ENCODE results near the gene PPM1E. TPM values are rescaled to one million over a fixed set of nuclear protein-coding genes. Genes with fewer than 3 reads are reported as not detected.

PPM1E gene
- total and polyA plus RNA-seq, 2 of the 4 experiments (the other 2 are of a cell fraction) = under 0.01 to 0.05 TPM

GRCh38 chr17:58706351-58707140 lies 49.1 kb upstream of the PPM1E start:
- no peak overlapping the region for H4K5ac ChIP-seq (ENCODE audit: low read depth, low read length)
- ATAC-seq (ENCODE audit: low read depth) = no peak
- TF ChIP-seq RFX5 (IDR thresholded peaks at IDR 0.05; ENCODE audit: low read depth, low read length) (no peak), MAFK (IDR thresholded peaks at IDR 0.05; ENCODE audit: low read depth, low read length) (no peak), CTCF (conservative IDR thresholded peaks at IDR 0.05; ENCODE audit: low read depth, low read length) (no peak), SMC3 (IDR thresholded peaks at IDR 0.05; ENCODE audit: low read depth, low read length) (no peak), CHD1 (IDR thresholded peaks at IDR 0.05; ENCODE audit: low read depth, low read length) (no peak), BHLHE40 (IDR thresholded peaks at IDR 0.05; ENCODE audit: low read depth, low read length) (no peak), NFE2L2 (IDR thresholded peaks at IDR 0.05; ENCODE audit: low read depth, low read length) (no peak), ELK1 (IDR thresholded peaks at IDR 0.05; ENCODE audit: borderline replicate concordance, low read depth, low read length) (no peak), RAD21 (IDR thresholded peaks at IDR 0.05; ENCODE audit: low read length) (no peak), CEBPB (IDR thresholded peaks at IDR 0.05; ENCODE audit: low read depth, low read length) (no peak), POLR2A (IDR thresholded peaks at IDR 0.05; ENCODE audit: low read depth, low read length) (no peak), RCOR1 (IDR thresholded peaks at IDR 0.05; ENCODE audit: insufficient replicate concordance, low read length) (no peak), FOS (IDR thresholded peaks at IDR 0.05; ENCODE audit: low read depth, low read length) (no peak), USF2 (IDR thresholded peaks at IDR 0.05; ENCODE audit: low read depth, low read length) (no peak), MXI1 (IDR thresholded peaks at IDR 0.05; ENCODE audit: borderline replicate concordance, low read depth, low read length) (no peak)
- no peaks in the 10 kb centered on the region for H3K9me3 ChIP-seq (ENCODE audit: control insufficient read depth, insufficient read depth, low read length)
- no peak overlapping the region for H3K4ac ChIP-seq (ENCODE audit: low read depth, low read length)
- no peak overlapping the region for H3K14ac ChIP-seq (replicated peaks; ENCODE audit: low read depth, low read length)
- ChIA-PET CTCF (no interaction called here), POLR2A (ENCODE audit: unreplicated experiment) (no interaction called here)
- H3K27me3 ChIP-seq (ENCODE audit: control insufficient read depth, insufficient read depth, low read length) = no peaks in the 10 kb centered on the region
- peaks cover 2% of the 10 kb centered on the region; the same call in 1 of the 2 replicates for H3K9me1 ChIP-seq (ENCODE audit: insufficient read depth, low read length)
- H4K8ac ChIP-seq (ENCODE audit: low read depth in 2 of 2, low read length in 2 of 2) = no peak overlapping the region
- no peak overlapping the region for H2AFZ ChIP-seq (replicated peaks; ENCODE audit: low read length, poor library complexity)
- H2AK5ac ChIP-seq (ENCODE audit: low read depth, low read length) = no peak overlapping the region
- H2BK20ac ChIP-seq (ENCODE audit: low read depth, low read length) = no peak overlapping the region
- no TSS peak for BruUV-seq (replicated peaks)
- no peak overlapping the region for H3K27ac ChIP-seq (ENCODE audit: insufficient read depth, low read length)
- no peak for DNase-seq
- peaks cover 4% of the 10 kb centered on the region; the same call in 1 of the 2 replicates for H3K36me3 ChIP-seq (ENCODE audit: control insufficient read depth, insufficient read depth, low read length)
- in situ Hi-C loops (cut with MboI; ENCODE audit: low sequenced_read_pairs) (no loop called here), dilution Hi-C loops (cut with HindIII; ENCODE audit: low sequenced_read_pairs, unreplicated experiment) (no loop called here), intact Hi-C loops (cut with micrococcal nuclease) (no loop called here)
- H2AK9ac ChIP-seq (replicated peaks; ENCODE audit: low read depth, low read length, poor library complexity) = no peak overlapping the region
- H3K9ac ChIP-seq (ENCODE audit: low read depth, low read length) = no peak overlapping the region
- no peak overlapping the region for H4K91ac ChIP-seq (ENCODE audit: insufficient read depth, low read depth, low read length)
- no peak overlapping the region for H3K4me2 ChIP-seq (ENCODE audit: low read depth, low read length)
- H3K23ac ChIP-seq (ENCODE audit: low read depth, low read length) = no peak overlapping the region
- no CpG with 5 or more reads among the region's 3 CpGs for WGBS, 2 experiments (ENCODE audit: extremely low coverage in 2 of 2, insufficient read length in 1 of 2)
- no peak overlapping the region for H3K18ac ChIP-seq (ENCODE audit: low read depth, low read length)
- no peaks in the 10 kb centered on the region for H4K20me1 ChIP-seq (ENCODE audit: insufficient read depth, low read length)
- no peak overlapping the region for H2BK5ac ChIP-seq (ENCODE audit: low read depth, low read length, poor library complexity, severe bottlenecking)
- no peak overlapping the region for H2BK120ac ChIP-seq (ENCODE audit: low read depth, low read length)
- H3K56ac ChIP-seq (ENCODE audit: extremely low read depth, insufficient read depth, low read length) = no peak overlapping the region
- H2BK15ac ChIP-seq (ENCODE audit: low read depth, low read length) = no peak overlapping the region
- no peak overlapping the region for H3K4me3 ChIP-seq (ENCODE audit: insufficient read depth, low read depth, low read length)
- peaks cover 3% of the 10 kb centered on the region for H3K4me1 ChIP-seq (ENCODE audit: control insufficient read depth, insufficient read depth, low read length)
- H3K79me1 ChIP-seq (ENCODE audit: low read depth in 1 of 2, low read length in 2 of 2) = no peaks in the 10 kb centered on the region

All from IMR-90 (cell line).